Suprapubic skin (tissue), 4 donors: ENCODE results near the gene FSTL4. TPM values are rescaled to one million over a fixed set of nuclear protein-coding genes. Genes with fewer than 3 reads are reported as not detected.

Experiments
- DNase-seq, 2 donors: peaks; one replicate each; pipeline ENCODE4 v3.0.0-alpha.2; 2019; ENCODE audit warnings: low spot score in 2 of 2
- H3K27ac ChIP-seq: fragments of 200-600 bp; sonication (generic); one replicate; pipeline ENCODE4 v1.5.1; 2019
- H3K27me3 ChIP-seq: fragments of 200-600 bp; sonication (generic); one replicate; pipeline ENCODE4 v1.5.1; 2019
- H3K36me3 ChIP-seq: fragments of 200-600 bp; sonication (generic); one replicate; pipeline ENCODE4 v1.5.1; 2019
- H3K4me1 ChIP-seq: fragments of 200-600 bp; sonication (generic); one replicate; pipeline ENCODE4 v1.5.1; 2019
- H3K4me3 ChIP-seq: fragments of 200-600 bp; sonication (generic); one replicate; pipeline ENCODE4 v1.5.1; 2019; ENCODE audit warnings: mild to moderate bottlenecking
- H3K9me3 ChIP-seq: fragments of 200-600 bp; sonication (generic); one replicate; pipeline ENCODE4 v1.5.1; 2019
- EP300 ChIP-seq: sonication (generic); formaldehyde crosslinking; IDR thresholded peaks from one replicate; pipeline ENCODE4 v1.6.1; 2017; ENCODE audit warnings: antibody characterized with exemption
- POLR2A ChIP-seq, 2 donors: fragments of 450-650 bp; IDR thresholded peaks; one replicate each; pipeline ENCODE4 v1.6.1; 2017; ENCODE audit warnings: antibody characterized with exemption in 2 of 2, mild to moderate bottlenecking in 2 of 2, moderate library complexity in 2 of 2
- POLR2AphosphoS5 ChIP-seq, 3 donors: sonication (generic); formaldehyde crosslinking; IDR thresholded peaks; one replicate each; pipeline ENCODE4 v1.6.1; 2017; ENCODE audit warnings: antibody characterized with exemption in 3 of 3
- WGBS: methylation state at CpG from one replicate; pipeline ENCODE4 v1.1.5; 2018; 5-methylcytosine and 5-hydroxymethylcytosine counted together
- total RNA-seq, 4 donors: library from RNA; depleted of rRNA; stranded (reverse); fragments of >200 nt; gene quantifications; one replicate each; pipeline ENCODE4 v1.1.0, GENCODE V29; 2016
- TF ChIP-seq, protein P1 (sequence below), 2 donors: fragments of 200-600 bp in 1 of 2; fragments of 450-650 bp in 1 of 2; sonication (generic) in 1 of 2; IDR thresholded peaks; one replicate each; pipeline ENCODE4 v1.5.1; 2016 to 2019; ENCODE audit warnings: antibody characterized with exemption in 2 of 2, mild to moderate bottlenecking in 1 of 2, moderate library complexity in 1 of 2

The FSTL4 gene
- total RNA-seq, 4 donors from 2014 or later, result 2.3 to 6.4 (median 5.8) TPM

DNA sequence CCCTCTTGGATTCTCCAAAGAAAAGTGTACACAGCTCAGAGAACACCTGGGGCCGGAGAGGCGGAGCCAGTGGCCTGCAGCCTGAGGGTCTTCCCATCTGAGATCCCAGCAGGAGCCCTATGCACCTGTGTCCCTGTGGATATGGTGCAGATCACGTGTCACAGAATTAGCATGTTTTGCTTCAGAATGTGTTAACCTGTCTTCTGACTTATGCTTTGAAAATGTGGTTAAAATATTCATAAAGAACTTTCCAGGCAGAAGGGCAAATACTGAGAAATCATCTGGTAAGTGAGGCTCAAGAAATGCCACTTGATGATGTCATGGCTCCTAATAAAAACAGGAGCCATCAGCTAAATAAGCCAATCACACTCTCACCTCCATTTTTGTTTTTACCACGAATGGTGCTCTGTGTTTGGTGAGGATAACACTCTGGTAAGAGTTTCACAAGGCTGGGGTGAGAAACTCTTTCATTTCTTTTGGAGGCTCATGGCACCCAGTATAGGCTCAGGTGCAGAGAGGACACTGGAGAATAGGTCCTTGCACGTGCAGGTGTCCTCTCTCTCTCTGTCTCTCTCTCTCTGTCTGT is 279.8 kb downstream of the FSTL4 start:
- H3K9me3 ChIP-seq, result no peaks in the 10 kb centered on the region
- WGBS, result 94% methylated on average over 5 of the region's 5 CpGs
- H3K27ac ChIP-seq, result no peak overlapping the region
- H3K4me1 ChIP-seq, result no peaks in the 10 kb centered on the region
- no peaks in the 10 kb centered on the region for H3K27me3 ChIP-seq
- TF ChIP-seq, protein P1, sequence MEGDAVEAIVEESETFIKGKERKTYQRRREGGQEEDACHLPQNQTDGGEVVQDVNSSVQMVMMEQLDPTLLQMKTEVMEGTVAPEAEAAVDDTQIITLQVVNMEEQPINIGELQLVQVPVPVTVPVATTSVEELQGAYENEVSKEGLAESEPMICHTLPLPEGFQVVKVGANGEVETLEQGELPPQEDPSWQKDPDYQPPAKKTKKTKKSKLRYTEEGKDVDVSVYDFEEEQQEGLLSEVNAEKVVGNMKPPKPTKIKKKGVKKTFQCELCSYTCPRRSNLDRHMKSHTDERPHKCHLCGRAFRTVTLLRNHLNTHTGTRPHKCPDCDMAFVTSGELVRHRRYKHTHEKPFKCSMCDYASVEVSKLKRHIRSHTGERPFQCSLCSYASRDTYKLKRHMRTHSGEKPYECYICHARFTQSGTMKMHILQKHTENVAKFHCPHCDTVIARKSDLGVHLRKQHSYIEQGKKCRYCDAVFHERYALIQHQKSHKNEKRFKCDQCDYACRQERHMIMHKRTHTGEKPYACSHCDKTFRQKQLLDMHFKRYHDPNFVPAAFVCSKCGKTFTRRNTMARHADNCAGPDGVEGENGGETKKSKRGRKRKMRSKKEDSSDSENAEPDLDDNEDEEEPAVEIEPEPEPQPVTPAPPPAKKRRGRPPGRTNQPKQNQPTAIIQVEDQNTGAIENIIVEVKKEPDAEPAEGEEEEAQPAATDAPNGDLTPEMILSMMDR (IDR thresholded peaks at IDR 0.05), result no peak
- TF ChIP-seq POLR2A (IDR thresholded peaks at IDR 0.05), result no peak
- TF ChIP-seq POLR2AphosphoS5 (IDR thresholded peaks at IDR 0.05), result no peak
- TF ChIP-seq EP300, result no peak
- H3K4me3 ChIP-seq, result no peak overlapping the region
- H3K36me3 ChIP-seq, result no peaks in the 10 kb centered on the region
- no peak for DNase-seq

DNA sequence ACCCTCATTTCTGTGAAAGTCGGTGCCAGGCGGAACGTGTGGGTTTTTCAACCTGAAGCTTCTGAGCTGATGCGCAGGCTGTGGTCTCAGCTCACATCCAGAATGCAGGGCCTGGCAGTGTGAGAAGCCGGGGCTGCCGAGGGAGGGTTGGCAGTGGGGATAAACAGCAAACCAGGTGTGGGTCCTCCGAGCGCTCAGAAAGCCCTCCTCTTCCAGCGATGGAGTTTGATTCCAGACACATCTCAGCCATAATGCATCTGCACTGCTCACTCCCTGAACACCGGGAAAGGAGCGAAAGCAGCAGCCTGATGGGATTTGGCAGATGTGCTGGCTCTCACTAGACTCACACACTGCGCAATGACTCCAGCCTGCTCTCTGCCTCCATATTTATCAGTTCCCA is 280.4 kb downstream of the FSTL4 start:
- no peak overlapping the region for H3K4me3 ChIP-seq
- H3K27ac ChIP-seq, result no peak overlapping the region
- no peaks in the 10 kb centered on the region for H3K4me1 ChIP-seq
- no peaks in the 10 kb centered on the region for H3K9me3 ChIP-seq
- no peaks in the 10 kb centered on the region for H3K27me3 ChIP-seq
- no peaks in the 10 kb centered on the region for H3K36me3 ChIP-seq
- TF ChIP-seq EP300, result no peak
- no peak for TF ChIP-seq POLR2AphosphoS5 (IDR thresholded peaks at IDR 0.05)
- 78% methylated on average over 11 of the region's 12 CpGs for WGBS
- DNase-seq, result no peak

DNA sequence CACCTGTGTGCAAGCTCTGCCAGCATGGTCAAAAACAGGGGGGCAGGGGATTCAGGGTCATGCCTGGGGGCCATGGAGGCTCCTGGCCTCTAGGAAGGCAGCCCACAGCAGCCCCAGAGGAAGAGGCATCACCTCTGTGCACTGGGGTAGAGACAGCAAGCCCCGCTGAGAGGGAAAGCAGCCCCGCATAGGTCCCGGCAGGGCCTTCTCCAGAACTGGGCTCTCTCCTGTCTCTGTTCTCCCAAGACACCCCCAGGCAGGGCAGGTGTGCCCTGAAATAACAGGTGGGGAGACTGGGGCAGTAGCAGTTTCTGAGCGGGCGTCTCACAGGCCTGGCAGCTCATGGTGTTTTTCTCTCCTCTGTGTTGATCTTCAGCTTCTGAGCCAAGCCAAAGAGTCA is 281.4 kb downstream of the FSTL4 start:
- no peak overlapping the region for H3K27ac ChIP-seq
- no peak overlapping the region for H3K4me3 ChIP-seq
- H3K36me3 ChIP-seq, result no peaks in the 10 kb centered on the region
- H3K4me1 ChIP-seq, result no peaks in the 10 kb centered on the region
- no peaks in the 10 kb centered on the region for H3K9me3 ChIP-seq
- 100% methylated on average over 2 of the region's 5 CpGs for WGBS
- no peak for TF ChIP-seq POLR2A (IDR thresholded peaks at IDR 0.05)
- TF ChIP-seq EP300, result no peak
- H3K27me3 ChIP-seq, result no peaks in the 10 kb centered on the region
- DNase-seq, result no peak

DNA sequence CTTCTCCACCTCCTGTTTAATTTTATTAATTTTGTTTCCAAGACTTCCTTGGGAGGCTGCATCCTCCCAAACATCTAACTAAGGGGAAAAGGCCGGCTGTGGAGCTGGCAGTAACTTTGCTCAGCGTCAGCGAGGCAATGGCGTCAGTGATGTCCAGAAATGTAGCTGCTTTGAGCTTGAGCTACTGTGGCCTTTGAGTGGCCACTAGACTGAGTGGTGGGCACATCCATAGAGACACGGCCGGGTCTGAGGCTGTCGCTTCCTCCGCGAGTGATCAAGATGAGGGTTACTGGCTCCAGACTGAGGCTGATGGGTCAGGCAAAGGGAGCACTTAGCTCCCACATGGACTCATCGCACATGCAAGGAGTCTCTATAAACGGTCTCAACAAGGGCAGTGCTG is 283.5 kb downstream of the FSTL4 start:
- Histone ChIP-seq H3K9me3 (no peaks in the 10 kb centered on the region), H3K4me1 (no peaks in the 10 kb centered on the region), H3K27me3 (no peaks in the 10 kb centered on the region), H3K4me3 (no peak overlapping the region), H3K36me3 (no peaks in the 10 kb centered on the region), H3K27ac (no peak overlapping the region)
- no peak for DNase-seq
- no peak for TF ChIP-seq EP300
- TF ChIP-seq POLR2A (IDR thresholded peaks at IDR 0.05), result no peak
- TF ChIP-seq, protein P1 (IDR thresholded peaks at IDR 0.05), result no peak
- no peak for TF ChIP-seq POLR2AphosphoS5 (IDR thresholded peaks at IDR 0.05)
- 98% methylated on average over 11 of the region's 11 CpGs for WGBS

DNA sequence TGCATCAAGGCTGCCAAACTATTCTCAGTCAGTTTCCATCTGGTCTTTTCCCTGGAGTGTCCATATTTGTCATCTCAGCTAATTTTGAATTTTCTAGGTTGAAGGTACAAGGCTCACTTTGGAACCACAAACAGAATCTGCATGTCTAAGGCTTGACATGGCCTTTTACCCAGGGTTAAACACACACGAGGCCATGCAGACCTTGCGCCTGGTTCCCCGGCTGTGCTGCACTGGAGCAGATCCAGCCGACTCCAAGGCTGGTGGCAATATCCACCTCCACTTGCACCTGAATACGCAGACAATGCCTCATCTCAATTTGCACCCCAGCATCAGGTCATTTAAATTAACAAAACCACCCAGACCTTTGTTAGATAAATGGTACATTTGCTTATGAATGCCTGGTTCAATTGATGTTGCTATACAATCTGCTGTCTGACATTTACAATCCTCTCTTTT is 284.4 kb downstream of the FSTL4 start:
- Histone ChIP-seq H3K9me3 (no peaks in the 10 kb centered on the region), H3K27me3 (no peaks in the 10 kb centered on the region), H3K4me1 (no peaks in the 10 kb centered on the region), H3K4me3 (no peak overlapping the region), H3K27ac (no peak overlapping the region), H3K36me3 (no peaks in the 10 kb centered on the region)
- no peak for TF ChIP-seq EP300
- TF ChIP-seq, protein P1 (IDR thresholded peaks at IDR 0.05), result no peak
- TF ChIP-seq POLR2A (IDR thresholded peaks at IDR 0.05), result no peak
- TF ChIP-seq POLR2AphosphoS5 (IDR thresholded peaks at IDR 0.05), result no peak
- 90% methylated on average over 5 of the region's 5 CpGs for WGBS
- no peak for DNase-seq

DNA sequence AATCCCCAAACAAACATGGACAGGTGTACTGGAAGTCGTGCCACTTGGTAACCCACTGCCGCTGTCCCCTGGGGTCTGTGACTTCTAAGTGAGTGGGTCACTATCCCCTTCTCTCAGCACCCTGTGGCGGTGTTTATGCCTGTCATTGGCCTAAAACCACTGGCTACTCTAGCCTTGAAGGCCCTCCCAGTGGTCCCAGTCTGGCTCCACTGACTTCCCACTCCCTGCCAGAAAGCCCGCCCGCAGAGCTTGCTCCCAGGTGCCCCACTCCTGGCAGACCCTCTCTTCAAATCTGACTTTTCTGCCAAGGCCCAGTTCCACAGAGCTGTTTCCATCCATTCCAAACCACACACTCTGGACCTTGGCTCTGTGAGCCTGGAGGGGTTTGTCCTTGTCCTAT is 286.0 kb downstream of the FSTL4 start:
- H3K27ac ChIP-seq, result no peak overlapping the region
- WGBS, result 98% methylated on average over 5 of the region's 5 CpGs
- H3K4me1 ChIP-seq, result no peaks in the 10 kb centered on the region
- no peaks in the 10 kb centered on the region for H3K36me3 ChIP-seq
- no peaks in the 10 kb centered on the region for H3K9me3 ChIP-seq
- H3K27me3 ChIP-seq, result no peaks in the 10 kb centered on the region
- no peak for DNase-seq
- H3K4me3 ChIP-seq, result no peak overlapping the region
- TF ChIP-seq POLR2A (IDR thresholded peaks at IDR 0.05) (no peak), POLR2AphosphoS5 (IDR thresholded peaks at IDR 0.05) (no peak), EP300 (no peak)
- TF ChIP-seq, protein P1 (IDR thresholded peaks at IDR 0.05), result no peak
